GM21390 (cell line): ENCODE data around the gene PCGF6.
"Not testable (repeated sequence)": the region's sequence is repeated elsewhere in the genome, so short reads cannot be mapped to it uniquely, and the experiment has no call there.

ENCODE experiments used
- ATAC-seq: cut with Tn5 transposase; IDR thresholded peaks from one replicate; pipeline ENCODE4 v1.9.1; 2021; ENCODE audit not compliant: unreplicated experiment

PCGF6 gene

GRCh38 chr10:103258928-103259327 lies 92.0 kb downstream of the PCGF6 start:
- ATAC-seq: not testable (repeated sequence)

GRCh38 chr10:103257812-103258211 lies 93.1 kb downstream of the PCGF6 start:
- no peak for ATAC-seq

GRCh38 chr10:103256613-103257012 lies 94.3 kb downstream of the PCGF6 start:
- no peak for ATAC-seq

GRCh38 chr10:103254538-103255325 lies 96.2 kb downstream of the PCGF6 start:
- ATAC-seq: no peak

GRCh38 chr10:103254113-103254512 lies 96.8 kb downstream of the PCGF6 start:
- no peak for ATAC-seq
